Stimulated activated CD8-positive, alpha-beta memory T cell treated with anti-CD3 and anti-CD28 coated beads, Interleukin-7, amount 100 ng/mL, for 4 hours (primary cell): ENCODE results near the gene CADPS.

Experiments
- DNase-seq, 2 donors: peaks; one replicate each; pipeline ENCODE4 v3.0.0-alpha.2; 2020; ENCODE audit warnings: low read depth in 2 of 2

The CADPS gene

DNA sequence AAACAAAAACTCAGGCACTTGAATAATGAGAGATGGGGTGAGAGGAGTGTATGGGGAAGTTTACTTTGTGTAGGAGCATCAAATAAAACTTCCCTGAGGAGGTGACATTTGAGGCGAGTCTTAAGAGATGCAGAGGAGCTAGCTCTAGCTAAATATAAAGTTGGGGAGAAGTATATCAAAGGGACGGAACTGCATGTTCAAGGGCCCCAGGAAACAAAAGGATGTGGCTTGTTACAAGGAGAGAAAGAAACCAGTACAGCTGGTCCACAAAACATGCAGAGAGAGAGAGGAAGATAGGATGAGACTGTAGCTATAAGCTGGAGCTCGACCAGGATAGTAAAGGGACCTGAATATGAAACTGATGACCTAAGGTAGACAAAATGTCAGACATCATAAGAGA lies 519.5 kb downstream of the CADPS start:
- DNase-seq: no peak
